Smooth muscle cell of trachea (primary cell): ENCODE measurements around the gene TRAF2. TPM values are rescaled to one million over a fixed set of nuclear protein-coding genes. Genes with fewer than 3 reads are reported as not detected.

Source experiments
- total RNA-seq: library from RNA; depleted of rRNA; stranded (reverse); fragments of >200 nt; gene quantifications from 2 replicates; pipeline ENCODE4 v1.2.1, GENCODE V29; 2014

The TRAF2 gene
- total RNA-seq: 11.8 and 14.6 TPM in 2 replicates

GRCh38 chr9:136885950-136886578 is at the start of gene TRAF2:
Gene TRAF2 (plus strand): TSS chr9:136886516. CDS start chr9:136898741, 12,225 bp downstream.

GRCh38 chr9:136842380-136842948 is 43.9 kb upstream of the TRAF2 start, which contains the start of gene AJM1:
Gene AJM1 (plus strand): TSS chr9:136842478. CDS start chr9:136844415, 1,937 bp downstream.

GRCh38 chr9:136849038-136849959 is 37.0 kb upstream of the TRAF2 start, which contains the start of gene PHPT1:
Gene PHPT1 (plus strand): TSS chr9:136849409. CDS start chr9:136849431, 22 bp downstream.

GRCh38 chr9:136851941-136852663 is 34.2 kb upstream of the TRAF2 start, which contains the start of gene MAMDC4:
Gene MAMDC4 (plus strand): TSS chr9:136852346. CDS start chr9:136852417, 71 bp downstream.

GRCh38 chr9:136944519-136945332 is 58.4 kb downstream of the TRAF2 start, which contains the start of the genes C8G and FBXW5:
Gene C8G (plus strand): TSS chr9:136945243. CDS start chr9:136945321, 78 bp downstream.
Gene FBXW5 (minus strand): TSS chr9:136944738. CDS start chr9:136944083, 655 bp downstream.

GRCh38 chr9:136951541-136952320 is 65.4 kb downstream of the TRAF2 start, which contains the start of gene LCN12:
Gene LCN12 (plus strand): TSS chr9:136952273. CDS start chr9:136952328, 55 bp downstream.

Other genes with a start within 250 kb of the TRAF2 start
- 6.3 and 17.9 TPM in 2 replicates for gene EGFL7, start 223.6 kb upstream of the TRAF2 start, total RNA-seq
- gene AGPAT2, start 199.1 kb upstream of the TRAF2 start, total RNA-seq: 35.9 and 52.1 TPM in 2 replicates
- gene DIPK1B, start 173.9 kb upstream of the TRAF2 start, total RNA-seq: 0.58 and 2.2 TPM in 2 replicates
- not detected in 2 replicates for gene LCN10, start 143.6 kb upstream of the TRAF2 start, total RNA-seq
- not detected in 2 replicates for gene LCN6, start 138.0 kb upstream of the TRAF2 start, total RNA-seq
- gene LCN8, start 128.3 kb upstream of the TRAF2 start, total RNA-seq: not detected in 2 replicates
- under 0.01 TPM in 1 of 2 replicates, not detected in the other for gene LCN15, start 122.0 kb upstream of the TRAF2 start, total RNA-seq
- 45.2 and 56.1 TPM in 2 replicates for gene TMEM141, start 95.2 kb upstream of the TRAF2 start, total RNA-seq
- gene CCDC183, start 90.2 kb upstream of the TRAF2 start, total RNA-seq: 0.15 and 0.33 TPM in 2 replicates
- gene RABL6, start 78.6 kb upstream of the TRAF2 start, total RNA-seq: 56.0 and 64.8 TPM in 2 replicates
- 1.6 and 2.2 TPM in 2 replicates for gene AJM1, start 44.0 kb upstream of the TRAF2 start, total RNA-seq
- gene PHPT1, start 37.1 kb upstream of the TRAF2 start, total RNA-seq: 79.6 and 134 TPM in 2 replicates
- 1.3 and 5.5 TPM in 2 replicates for gene MAMDC4, start 34.2 kb upstream of the TRAF2 start, total RNA-seq
- 219 and 273 TPM in 2 replicates for gene EDF1, start 20.2 kb upstream of the TRAF2 start, total RNA-seq
- gene FBXW5, start 58.2 kb downstream of the TRAF2 start, total RNA-seq: 143 and 239 TPM in 2 replicates
- not detected in 2 replicates for gene C8G, start 58.7 kb downstream of the TRAF2 start, total RNA-seq
- not detected in 2 replicates for gene LCN12, start 65.8 kb downstream of the TRAF2 start, total RNA-seq
- gene PTGDS, start 91.0 kb downstream of the TRAF2 start, total RNA-seq: 2.8 and 36.7 TPM in 2 replicates
- 0.58 and 3.1 TPM in 2 replicates for gene LCNL1, start 96.5 kb downstream of the TRAF2 start, total RNA-seq
- 16.1 and 16.2 TPM in 2 replicates for gene PAXX, start 105.9 kb downstream of the TRAF2 start, total RNA-seq
- gene CLIC3, start 110.1 kb downstream of the TRAF2 start, total RNA-seq: 1.6 and 5.8 TPM in 2 replicates
- gene ABCA2, start 141.7 kb downstream of the TRAF2 start, total RNA-seq: 22.1 and 30.8 TPM in 2 replicates
- not detected in 2 replicates for gene FUT7, start 145.6 kb downstream of the TRAF2 start, total RNA-seq
- 22.1 and 36.9 TPM in 2 replicates for gene NPDC1, start 159.7 kb downstream of the TRAF2 start, total RNA-seq
- not detected in 2 replicates for gene ENTPD2, start 167.5 kb downstream of the TRAF2 start, total RNA-seq
- 1.5 and 8.0 TPM in 2 replicates for gene SAPCD2, start 184.0 kb downstream of the TRAF2 start, total RNA-seq
- gene UAP1L1, start 191.0 kb downstream of the TRAF2 start, total RNA-seq: 31.3 and 34.7 TPM in 2 replicates
- gene MAN1B1, start 200.5 kb downstream of the TRAF2 start, total RNA-seq: 91.3 and 113 TPM in 2 replicates
- gene DPP7, start 228.2 kb downstream of the TRAF2 start, total RNA-seq: 89.9 and 123 TPM in 2 replicates